Fibroblast of upper back skin (primary cell): ENCODE data around the gene MAP7D2.

Experiments used
- DNase-seq: peaks from one replicate; pipeline ENCODE4 v3.0.0-alpha.2; 2013

The MAP7D2 gene

GRCh38 chrX:19964017-19964710, 152.5 kb downstream of the MAP7D2 start:
- DNase-seq = no peak

- no peak for DNase-seq
Observed at GRCh38 chrX:19960913-19961312, 155.8 kb downstream of the MAP7D2 start.

- no peak for DNase-seq
Observed at GRCh38 chrX:19958552-19959486, 157.9 kb downstream of the MAP7D2 start.

GRCh38 chrX:19956923-19957322, 159.8 kb downstream of the MAP7D2 start:
- DNase-seq = no peak
